Astrocyte (in vitro differentiated cells and primary cell): ENCODE measurements around the gene XRN2. TPM values are rescaled to one million over a fixed set of nuclear protein-coding genes. Genes with fewer than 3 reads are reported as not detected.

ENCODE experiments used
- DNase-seq: peaks from one replicate; pipeline ENCODE4 v3.0.0-alpha.2; 2010; ENCODE audit warnings: low read depth
- FAIRE-seq: peaks from 2 replicates; lab custom pipeline; 2011; peaks lifted over from hg19 to GRCh38; lab: Jason Lieb, UNC
- H2AFZ ChIP-seq: 2 replicates; pipeline ENCODE4 v1.6.0; 2012; ENCODE audit warnings: low read depth, low read length, inconsistent platforms
- H3K27ac ChIP-seq: 2 replicates; pipeline ENCODE4 v1.5.1; 2011; ENCODE audit warnings: low read depth, low read length, inconsistent platforms
- H3K27me3 ChIP-seq: 2 replicates; pipeline ENCODE4 v1.6.0; 2011; ENCODE audit warnings: low read length, inconsistent platforms; ENCODE audit not compliant: insufficient read depth
- H3K36me3 ChIP-seq: 2 replicates; pipeline ENCODE4 v1.5.1; 2011; ENCODE audit warnings: low read length, inconsistent platforms; ENCODE audit not compliant: insufficient read depth
- H3K4me1 ChIP-seq: 2 replicates; pipeline ENCODE4 v1.5.1; 2011; ENCODE audit warnings: low read length, inconsistent platforms; ENCODE audit not compliant: insufficient read depth
- H3K4me2 ChIP-seq: 2 replicates; pipeline ENCODE4 v1.6.0; 2012; ENCODE audit warnings: low read length, inconsistent platforms
- H3K4me3 ChIP-seq: 2 replicates; pipeline ENCODE4 v1.5.1; 2011; ENCODE audit warnings: low read depth, mild to moderate bottlenecking, low read length, inconsistent platforms; ENCODE audit not compliant: insufficient read depth
- H3K79me2 ChIP-seq: 2 replicates; pipeline ENCODE4 v1.6.0; 2012; ENCODE audit warnings: mild to moderate bottlenecking, low read length, inconsistent platforms; ENCODE audit not compliant: insufficient read depth
- H3K9ac ChIP-seq: 2 replicates; pipeline ENCODE4 v1.6.0; 2012; ENCODE audit warnings: mild to moderate bottlenecking, low read length, inconsistent platforms
- H3K9me3 ChIP-seq: 2 replicates; pipeline ENCODE4 v1.5.1; 2012; ENCODE audit warnings: low read depth, mild to moderate bottlenecking, low read length, inconsistent platforms; ENCODE audit not compliant: insufficient read depth
- H4K20me1 ChIP-seq: 2 replicates; pipeline ENCODE4 v1.6.0; 2012; ENCODE audit warnings: low read length, inconsistent platforms; ENCODE audit not compliant: insufficient read depth
- H3K27ac Mint-ChIP-seq: one replicate; pipeline ENCODE4 v1.8.0; 2021; ENCODE audit warnings: mild to moderate bottlenecking, mixed read lengths; ENCODE audit not compliant: unreplicated experiment
- H3K27me3 Mint-ChIP-seq: one replicate; pipeline ENCODE4 v1.8.0; 2021; ENCODE audit warnings: low read depth, mixed read lengths; ENCODE audit not compliant: unreplicated experiment
- H3K36me3 Mint-ChIP-seq: one replicate; pipeline ENCODE4 v1.8.0; 2021; ENCODE audit warnings: low read depth, mixed read lengths; ENCODE audit not compliant: unreplicated experiment
- H3K4me1 Mint-ChIP-seq: one replicate; pipeline ENCODE4 v1.8.0; 2021; ENCODE audit warnings: low read depth, mixed read lengths; ENCODE audit not compliant: unreplicated experiment
- H3K4me3 Mint-ChIP-seq: one replicate; pipeline ENCODE4 v1.8.0; 2021; ENCODE audit warnings: mild to moderate bottlenecking, moderate library complexity, mixed read lengths; ENCODE audit not compliant: unreplicated experiment
- H3K9me3 Mint-ChIP-seq: one replicate; pipeline ENCODE4 v1.8.0; 2021; ENCODE audit warnings: mild to moderate bottlenecking, mixed read lengths; ENCODE audit not compliant: unreplicated experiment
- CTCF ChIP-seq: IDR thresholded peaks from 2 replicates; pipeline ENCODE4 v1.5.1; 2011; ENCODE audit warnings: low read depth, mild to moderate bottlenecking, inconsistent platforms, low read length, moderate library complexity; ENCODE audit not compliant: insufficient read depth
- EZH2 ChIP-seq: IDR thresholded peaks from 2 replicates; pipeline ENCODE4 v1.6.1; 2012; ENCODE audit warnings: mild to moderate bottlenecking, low read length, inconsistent platforms; ENCODE audit not compliant: insufficient read depth
- total RNA-seq: library from RNA; stranded (reverse); gene quantifications from 2 replicates; pipeline ENCODE4 v1.2.1, GENCODE V29; 2021

The XRN2 gene
- total RNA-seq, 1 donor from 2014 or later = 74.5 TPM

- Histone ChIP-seq H3K4me1 (no peaks in the 10 kb centered on the region), H4K20me1 (no peaks in the 10 kb centered on the region), H3K4me3 (no peak overlapping the region), H3K79me2 (no peaks in the 10 kb centered on the region), H3K4me2 (no peak overlapping the region), H2AFZ (no peak overlapping the region), H3K27ac (no peak overlapping the region), H3K36me3 (no peaks in the 10 kb centered on the region), H3K27me3 (no peaks in the 10 kb centered on the region), H3K9me3 (peaks cover 10% of the 10 kb centered on the region), H3K9ac (no peak overlapping the region)
- Mint-ChIP-seq H3K36me3 (peaks cover 3% of the 10 kb centered on the region), H3K27me3 (peaks cover 12% of the 10 kb centered on the region), H3K4me1 (no peaks in the 10 kb centered on the region), H3K27ac (no peak overlapping the region), H3K4me3 (no peak overlapping the region), H3K9me3 (peaks cover 11% of the 10 kb centered on the region)
- FAIRE-seq = no peak
- DNase-seq = no peak
- TF ChIP-seq EZH2 (no peak), CTCF (no peak)
Measured at GRCh38 chr20:21265261-21266190, 37.6 kb upstream of the XRN2 start.

GRCh38 chr20:21266191-21266536 is 37.0 kb upstream of the XRN2 start:
- no peaks in the 10 kb centered on the region for H4K20me1 ChIP-seq
- H3K36me3 ChIP-seq = no peaks in the 10 kb centered on the region
- H3K9me3 ChIP-seq = peaks cover 10% of the 10 kb centered on the region
- H3K27me3 ChIP-seq = no peaks in the 10 kb centered on the region
- TF ChIP-seq EZH2 (no peak), CTCF (no peak)
- H3K4me1 Mint-ChIP-seq = peaks cover 1% of the 10 kb centered on the region
- H3K27me3 Mint-ChIP-seq = peaks cover 12% of the 10 kb centered on the region
- H3K4me2 ChIP-seq = no peak overlapping the region
- no peak overlapping the region for H3K4me3 ChIP-seq
- peaks cover 13% of the 10 kb centered on the region for H3K9me3 Mint-ChIP-seq
- FAIRE-seq = no peak
- no peaks in the 10 kb centered on the region for H3K4me1 ChIP-seq
- H3K4me3 Mint-ChIP-seq = no peak overlapping the region
- no peak overlapping the region for H3K27ac Mint-ChIP-seq
- peaks cover 3% of the 10 kb centered on the region for H3K36me3 Mint-ChIP-seq
- no peaks in the 10 kb centered on the region for H3K79me2 ChIP-seq
- DNase-seq = no peak
- H3K27ac ChIP-seq = no peak overlapping the region
- H3K9ac ChIP-seq = no peak overlapping the region
- H2AFZ ChIP-seq = no peak overlapping the region

DNA sequence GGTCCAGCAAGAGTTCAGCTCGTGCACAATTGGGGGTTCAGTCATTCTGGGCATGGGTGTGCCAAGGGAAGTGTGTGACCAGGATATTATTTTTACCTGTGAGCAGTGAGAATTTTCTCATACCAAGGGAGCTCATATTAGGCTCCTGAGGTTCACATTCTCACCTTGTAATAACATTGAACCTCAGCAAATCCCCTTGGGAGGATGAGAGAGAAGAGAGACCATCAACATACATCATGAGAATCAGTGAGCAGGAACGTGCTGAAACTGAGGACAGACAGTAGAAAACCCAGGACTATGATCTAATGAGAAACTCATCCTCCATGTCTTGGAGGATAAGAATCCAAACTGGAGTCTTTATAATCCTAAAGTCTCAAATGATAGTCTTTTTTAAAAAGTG is 33.4 kb upstream of the XRN2 start:
- H4K20me1 ChIP-seq = no peaks in the 10 kb centered on the region
- H3K27ac Mint-ChIP-seq = no peak overlapping the region
- H3K27me3 Mint-ChIP-seq = peaks cover 16% of the 10 kb centered on the region
- DNase-seq (no peak), FAIRE-seq (no peak)
- no peak overlapping the region for H3K4me2 ChIP-seq
- H3K4me1 Mint-ChIP-seq = peaks cover 6% of the 10 kb centered on the region
- H3K4me3 Mint-ChIP-seq = no peak overlapping the region
- H2AFZ ChIP-seq = no peak overlapping the region
- no peak for TF ChIP-seq EZH2
- no peak for TF ChIP-seq CTCF
- H3K79me2 ChIP-seq = no peaks in the 10 kb centered on the region
- no peak overlapping the region for H3K4me3 ChIP-seq
- H3K9me3 ChIP-seq = peaks cover 10% of the 10 kb centered on the region
- H3K27me3 ChIP-seq = no peaks in the 10 kb centered on the region
- H3K4me1 ChIP-seq = no peaks in the 10 kb centered on the region
- no peak overlapping the region for H3K27ac ChIP-seq
- no peaks in the 10 kb centered on the region for H3K36me3 ChIP-seq
- peaks cover 3% of the 10 kb centered on the region for H3K36me3 Mint-ChIP-seq
- no peak overlapping the region for H3K9ac ChIP-seq
- H3K9me3 Mint-ChIP-seq = peaks cover 17% of the 10 kb centered on the region
